Stimulated activated CD8-positive, alpha-beta memory T cell treated with anti-CD3 and anti-CD28 coated beads, Interleukin-7, amount 100 ng/mL, for 1 hour (primary cell): ENCODE results near the gene HOMEZ.
"Not testable (repeated sequence)": the region's sequence is repeated elsewhere in the genome, so short reads cannot be mapped to it uniquely, and the experiment has no call there.

Experiments used
- DNase-seq, 2 donors: peaks; one replicate each; pipeline ENCODE4 v3.0.0-alpha.2; 2020; ENCODE audit warnings: low read depth in 2 of 2

The HOMEZ gene

GRCh38 chr14:23286020-23286901 is at the start of gene HOMEZ:
TSS of gene HOMEZ (minus strand) at chr14:23286132. CDS start at chr14:23285952, 180 bp downstream.
- DNase-seq = peak; percentile 94 to 96

DNA sequence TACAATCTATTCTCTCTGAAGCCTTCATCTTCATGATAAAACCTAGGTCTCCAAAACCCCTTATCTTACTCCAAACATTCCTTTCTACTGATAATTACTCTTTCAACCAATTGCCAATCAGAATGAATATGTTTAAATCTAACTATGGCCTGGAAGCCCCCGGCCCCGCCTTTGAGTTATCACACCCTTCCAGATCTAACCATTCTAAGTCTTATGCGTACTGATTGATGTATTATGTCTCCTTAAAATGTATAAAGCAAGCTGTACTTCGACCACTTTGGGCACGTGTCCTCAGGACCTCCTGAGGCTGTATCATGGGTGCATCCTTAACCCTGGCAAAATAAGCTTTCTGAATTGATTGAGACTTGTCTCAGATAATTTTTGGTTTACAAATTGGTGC is 49.7 kb upstream of the HOMEZ start:
- DNase-seq = no peak

DNA sequence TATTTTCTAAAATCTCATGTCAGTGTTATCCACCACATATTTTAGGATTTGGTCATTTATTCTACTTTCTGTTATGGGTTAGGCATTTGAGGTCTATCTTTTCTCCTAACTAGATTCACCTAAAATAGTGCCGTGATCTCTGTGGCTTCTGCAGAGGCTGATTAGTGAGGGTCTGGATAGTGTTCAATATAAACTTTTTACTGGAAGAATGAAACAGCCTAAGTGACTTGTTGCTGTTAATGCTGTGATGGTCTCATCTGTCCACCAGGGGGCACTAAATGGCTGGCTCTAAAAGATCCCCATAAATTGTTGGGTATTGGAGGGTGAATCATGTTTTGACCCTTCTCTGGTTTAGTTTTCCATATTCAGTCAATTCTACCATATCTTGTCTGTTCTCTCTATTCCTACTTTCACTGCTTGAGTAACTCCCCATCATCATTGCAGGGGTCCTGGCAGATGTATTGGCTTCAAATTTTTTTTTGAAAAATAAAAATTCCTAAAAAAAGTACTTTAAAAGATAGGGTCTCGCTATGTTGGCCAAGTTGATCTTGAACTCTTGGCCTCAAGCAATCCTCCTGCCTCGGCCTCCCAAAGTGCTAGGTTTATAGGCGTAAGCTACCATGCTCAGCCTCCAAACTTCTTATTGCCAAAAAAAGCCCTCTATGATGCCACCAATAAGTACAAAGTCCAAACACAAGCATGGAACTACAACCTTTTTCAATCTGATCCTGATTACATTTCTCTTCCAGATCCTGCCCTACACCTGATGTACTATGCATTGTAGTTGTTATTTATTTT is 42.2 kb upstream of the HOMEZ start:
- DNase-seq = peak in 1 of 2 donors; percentile 38

GRCh38 chr14:23326491-23327332 is 40.8 kb upstream of the HOMEZ start:
- DNase-seq = no peak

- not testable (repeated sequence) for DNase-seq
Observed at GRCh38 chr14:23325746-23326145, 39.8 kb upstream of the HOMEZ start.

- no peak for DNase-seq
Observed at GRCh38 chr14:23324993-23325392, 39.1 kb upstream of the HOMEZ start.

DNA sequence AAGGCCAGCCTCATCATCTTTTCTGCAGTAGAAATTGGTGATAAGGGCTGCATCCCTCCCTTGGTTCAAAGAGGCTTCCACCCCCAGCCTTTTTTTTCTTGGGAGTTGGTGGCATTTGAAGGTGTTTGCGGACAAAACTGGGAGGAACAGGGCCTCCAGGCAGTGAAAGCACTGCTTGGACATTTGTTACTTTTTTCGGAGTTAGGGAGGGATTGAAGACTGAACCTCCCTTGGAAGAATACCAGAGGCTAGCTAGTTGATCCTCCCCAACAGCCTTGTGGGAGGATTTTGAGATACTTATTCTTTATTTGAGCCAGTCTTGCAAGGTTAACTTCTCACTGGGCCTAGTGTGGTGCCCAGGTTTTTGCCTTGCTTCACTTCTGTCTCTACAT is 38.5 kb upstream of the HOMEZ start:
- DNase-seq = no peak

DNA sequence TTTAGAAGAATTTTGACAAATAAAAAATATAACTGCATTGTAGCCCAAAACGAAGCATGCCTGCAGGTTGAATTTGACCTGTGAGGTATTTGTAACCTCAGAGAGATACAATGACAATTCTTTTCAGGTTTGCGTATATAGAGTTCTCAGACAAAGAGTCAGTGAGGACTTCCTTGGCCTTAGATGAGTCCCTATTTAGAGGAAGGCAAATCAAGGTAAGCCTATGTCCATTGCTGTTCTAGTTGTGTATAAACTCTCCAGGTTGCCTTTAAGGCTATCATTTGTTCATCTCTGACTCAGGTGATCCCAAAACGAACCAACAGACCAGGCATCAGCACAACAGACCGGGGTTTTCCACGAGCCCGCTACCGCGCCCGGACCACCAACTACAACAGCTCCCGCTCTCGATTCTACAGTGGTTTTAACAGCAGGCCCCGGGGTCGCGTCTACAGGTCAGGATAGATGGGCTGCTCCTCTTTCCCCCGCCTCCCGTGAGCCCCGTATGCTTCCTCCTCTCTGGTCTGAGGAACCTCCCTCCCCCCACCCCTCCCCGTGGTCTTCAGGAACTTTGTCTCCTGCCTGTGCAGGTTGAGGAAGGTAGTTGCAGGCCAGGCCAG is 38.0 kb upstream of the HOMEZ start:
- no peak for DNase-seq

DNA sequence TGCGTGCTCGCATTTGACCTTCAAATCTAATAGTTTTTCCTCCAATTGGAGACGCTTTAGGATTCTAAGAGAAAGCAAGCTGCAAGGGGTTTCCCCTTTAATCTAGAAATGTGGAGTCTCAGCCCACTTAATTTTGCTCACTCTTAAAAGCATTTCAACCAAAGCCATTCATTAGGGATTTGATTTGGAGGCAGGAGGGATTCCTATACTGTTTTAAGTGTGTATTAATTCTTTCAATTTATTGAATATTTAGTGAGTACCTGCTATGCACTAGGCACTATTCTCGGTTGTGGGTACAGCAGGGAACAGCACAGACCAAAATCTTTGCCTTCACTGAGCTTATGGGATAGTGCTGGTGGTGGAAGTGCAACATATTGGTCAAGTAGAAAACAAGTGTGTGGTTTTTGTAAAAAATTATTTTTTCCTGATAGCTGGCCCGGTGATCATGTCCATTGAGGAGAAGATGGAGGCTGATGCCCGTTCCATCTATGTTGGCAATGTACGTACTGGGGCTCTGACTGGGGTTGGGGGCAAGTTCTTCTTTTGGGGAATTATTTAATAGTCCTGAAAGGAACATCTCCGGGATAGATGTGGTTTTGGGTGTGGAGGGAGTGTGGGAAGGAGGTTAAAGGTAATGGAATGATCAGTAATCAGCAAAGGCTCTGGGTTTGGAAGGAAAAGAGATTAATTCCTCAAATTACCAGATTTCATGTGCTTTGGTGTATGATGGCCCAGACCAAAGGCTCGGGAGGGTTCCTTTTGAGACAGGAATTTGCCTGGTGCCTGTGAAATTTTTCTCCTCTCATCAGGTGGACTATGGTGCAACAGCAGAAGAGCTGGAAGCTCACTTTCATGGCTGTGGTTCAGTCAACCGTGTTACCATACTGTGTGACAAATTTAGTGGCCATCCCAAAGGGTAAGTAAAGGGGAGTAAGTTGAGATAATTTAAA is 36.9 kb upstream of the HOMEZ start:
- DNase-seq = no peak

GRCh38 chr14:23321572-23322547 is 35.9 kb upstream of the HOMEZ start:
- DNase-seq = no peak

DNA sequence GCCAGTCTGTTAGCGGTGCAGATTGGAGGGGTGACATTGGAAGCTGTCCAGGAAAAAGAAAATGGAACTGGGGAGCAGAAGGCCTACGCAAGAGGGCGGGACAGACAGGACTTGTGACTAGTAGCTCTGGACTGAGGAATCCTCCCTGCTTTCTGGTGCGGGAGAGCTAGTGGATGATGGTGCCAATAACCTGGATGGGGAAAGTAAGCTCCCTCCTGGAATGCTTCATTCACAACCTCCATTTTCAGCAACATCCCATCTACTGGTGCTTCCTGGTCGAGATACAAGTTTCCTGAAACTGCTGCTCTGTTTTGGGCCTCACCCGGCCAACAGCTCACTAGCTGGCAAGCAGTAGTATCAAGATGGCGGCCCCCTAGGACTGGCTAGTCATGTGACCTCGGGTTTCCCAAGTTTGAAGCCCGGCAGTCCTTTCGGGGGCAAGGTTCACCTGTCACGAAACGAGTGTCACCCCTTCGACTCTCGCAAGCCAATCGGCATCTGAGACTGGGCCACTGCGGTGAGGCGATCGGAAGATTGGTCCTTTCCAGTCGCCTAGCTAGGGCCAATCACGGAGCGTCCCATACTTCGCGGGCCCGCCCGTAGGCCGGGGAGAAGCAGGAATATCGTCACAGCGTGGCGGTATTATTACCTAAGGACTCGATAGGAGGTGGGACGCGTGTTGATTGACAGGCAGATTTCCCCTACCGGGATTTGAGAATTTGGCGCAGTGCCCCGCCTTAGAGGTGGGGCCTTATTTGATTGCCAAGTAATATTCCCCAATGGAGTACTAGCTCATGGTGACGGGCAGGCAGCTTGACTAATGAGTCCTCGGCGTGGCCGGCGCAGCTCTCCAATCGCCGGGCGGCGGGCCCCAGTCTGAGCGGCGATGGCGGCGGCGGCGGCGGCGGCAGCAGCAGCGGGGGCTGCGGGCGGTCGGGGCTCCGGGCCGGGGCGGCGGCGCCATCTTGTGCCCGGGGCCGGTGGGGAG is 34.9 kb upstream of the HOMEZ start, which contains the start of gene PABPN1:
PABPN1 (plus strand) TSS at position 874 of the 988 bp plus-strand sequence; CDS start at position 887, 13 bp downstream.
- DNase-seq = peak; percentile 88 to 90

DNA sequence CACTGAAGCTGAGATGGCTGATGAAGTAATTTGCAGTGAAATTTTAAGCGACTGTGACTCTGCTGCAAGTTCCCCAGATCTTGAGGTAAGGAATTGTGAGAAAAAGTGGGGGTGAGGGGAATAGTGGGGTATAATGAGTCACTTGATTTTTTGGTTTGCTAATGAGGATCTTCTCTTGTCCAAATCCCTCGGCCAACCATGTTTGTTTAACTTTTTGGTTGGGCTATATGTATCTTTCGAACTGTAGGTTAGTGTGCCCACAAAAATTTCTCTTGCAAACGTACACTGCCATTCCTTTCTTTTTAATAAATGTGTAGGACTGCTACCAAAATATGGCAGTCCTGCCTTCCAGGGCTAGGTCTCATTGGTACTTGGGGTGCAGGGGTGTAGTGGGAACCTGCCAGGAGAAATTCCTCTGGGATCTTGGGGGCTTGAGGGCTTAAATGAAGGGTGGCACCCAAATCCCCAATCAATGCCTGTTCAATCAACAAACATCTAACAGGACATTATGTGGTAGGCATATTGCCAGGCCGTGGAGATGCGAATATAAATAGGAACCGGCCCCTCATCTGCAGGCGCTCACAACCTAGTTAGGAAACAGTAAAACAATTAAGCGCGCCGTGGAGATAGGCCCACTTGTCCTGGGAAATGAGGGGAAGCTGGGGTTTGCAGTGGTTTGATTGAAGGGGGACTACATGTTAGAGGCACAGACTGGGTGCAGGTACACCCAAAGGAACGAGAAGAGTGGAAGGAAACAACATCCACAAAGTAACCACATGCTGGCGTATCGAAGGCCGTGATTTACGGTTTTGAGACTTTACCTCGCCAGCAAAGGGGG is 34.0 kb upstream of the HOMEZ start:
- DNase-seq = no peak

- DNase-seq = no peak
Observed at GRCh38 chr14:23316300-23316699, 30.4 kb upstream of the HOMEZ start.

GRCh38 chr14:23310546-23310945 is 24.6 kb upstream of the HOMEZ start:
- DNase-seq = no peak

GRCh38 chr14:23308721-23309445 is 23.0 kb upstream of the HOMEZ start:
- DNase-seq = no peak
